CD4-positive, alpha-beta T cell treated with Interleukin-15 for 4 hours (primary cell): ENCODE data around the gene PTGES.

Source experiments
- DNase-seq: peaks from one replicate; pipeline ENCODE4 v3.0.0-alpha.2; 2020; ENCODE audit warnings: low spot score

The PTGES gene

DNA sequence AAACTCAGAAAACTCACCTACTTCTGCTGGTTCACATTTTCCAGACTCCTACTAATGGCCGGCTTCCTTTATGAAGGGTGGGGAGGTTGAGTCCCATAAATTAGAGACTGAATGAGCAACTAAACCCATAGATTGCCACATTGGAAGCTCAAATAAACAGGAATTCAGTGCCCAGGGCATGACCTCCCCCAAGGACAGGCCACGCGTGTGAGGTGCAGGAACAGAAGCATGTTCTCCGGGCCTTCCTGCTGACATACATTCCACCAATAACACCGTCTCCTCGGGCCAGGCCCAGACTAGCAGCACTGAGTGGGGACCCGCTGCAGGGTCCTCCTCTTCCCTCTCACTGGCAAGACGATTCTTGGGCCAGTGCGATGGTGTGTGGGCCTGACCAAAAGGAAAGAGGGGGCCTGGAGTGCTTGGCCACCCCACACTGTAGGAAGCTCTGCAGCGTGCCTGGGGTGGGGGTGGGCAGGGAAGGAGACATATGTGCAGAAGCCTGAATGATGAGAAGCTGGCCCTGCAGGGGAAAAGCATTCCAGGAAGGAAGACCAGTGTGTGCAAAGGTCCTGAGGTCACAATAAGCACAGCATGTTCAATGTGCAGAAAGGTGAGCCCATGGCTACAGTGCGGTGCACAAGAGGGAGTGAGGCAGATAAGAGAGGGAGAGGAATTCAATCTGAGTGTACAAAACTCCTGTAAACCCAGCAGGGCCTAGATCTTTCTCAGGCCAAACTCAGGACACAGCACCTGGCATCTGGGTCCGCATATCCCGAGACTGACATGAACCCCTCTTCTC is 12.0 kb downstream of the PTGES start:
- DNase-seq = no peak

DNA sequence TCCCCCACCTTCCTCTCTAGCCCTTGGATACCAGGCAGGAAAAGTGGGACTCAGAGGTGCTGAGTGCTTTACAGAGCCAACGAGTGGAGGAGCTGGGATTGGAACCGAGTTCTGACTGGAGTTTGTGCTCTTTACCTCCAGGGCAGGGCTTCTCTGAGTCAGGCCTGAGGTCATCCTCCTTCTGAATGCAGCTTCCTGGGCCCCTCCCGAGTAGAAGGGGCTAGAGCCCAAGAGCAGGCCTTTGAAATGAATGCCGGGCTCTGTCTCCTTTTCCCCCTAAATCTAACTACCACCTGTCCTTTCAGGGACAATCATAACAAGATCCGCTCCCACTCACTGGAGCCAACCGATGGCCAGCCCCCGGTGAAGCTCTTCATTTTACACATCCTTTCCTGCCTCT is 12.7 kb downstream of the PTGES start:
- no peak for DNase-seq

DNA sequence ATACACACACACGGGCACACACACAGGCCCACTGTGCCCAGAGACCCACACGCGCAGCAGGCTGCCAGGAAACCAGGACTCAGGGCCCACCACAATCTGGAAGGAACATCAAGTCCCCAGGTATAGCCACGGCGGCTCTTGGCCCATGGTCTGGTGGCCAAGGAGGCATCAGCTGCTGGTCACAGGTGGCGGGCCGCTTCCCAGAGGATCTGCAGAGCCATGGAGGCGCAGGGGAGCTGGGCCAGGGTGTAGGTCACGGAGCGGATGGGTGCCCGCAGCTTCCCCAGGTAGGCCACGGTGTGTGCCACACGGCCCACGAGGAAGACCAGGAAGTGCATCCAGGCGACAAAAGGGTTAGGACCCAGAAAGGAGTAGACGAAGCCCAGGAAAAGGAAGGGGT is 13.4 kb downstream of the PTGES start:
- no peak for DNase-seq

DNA sequence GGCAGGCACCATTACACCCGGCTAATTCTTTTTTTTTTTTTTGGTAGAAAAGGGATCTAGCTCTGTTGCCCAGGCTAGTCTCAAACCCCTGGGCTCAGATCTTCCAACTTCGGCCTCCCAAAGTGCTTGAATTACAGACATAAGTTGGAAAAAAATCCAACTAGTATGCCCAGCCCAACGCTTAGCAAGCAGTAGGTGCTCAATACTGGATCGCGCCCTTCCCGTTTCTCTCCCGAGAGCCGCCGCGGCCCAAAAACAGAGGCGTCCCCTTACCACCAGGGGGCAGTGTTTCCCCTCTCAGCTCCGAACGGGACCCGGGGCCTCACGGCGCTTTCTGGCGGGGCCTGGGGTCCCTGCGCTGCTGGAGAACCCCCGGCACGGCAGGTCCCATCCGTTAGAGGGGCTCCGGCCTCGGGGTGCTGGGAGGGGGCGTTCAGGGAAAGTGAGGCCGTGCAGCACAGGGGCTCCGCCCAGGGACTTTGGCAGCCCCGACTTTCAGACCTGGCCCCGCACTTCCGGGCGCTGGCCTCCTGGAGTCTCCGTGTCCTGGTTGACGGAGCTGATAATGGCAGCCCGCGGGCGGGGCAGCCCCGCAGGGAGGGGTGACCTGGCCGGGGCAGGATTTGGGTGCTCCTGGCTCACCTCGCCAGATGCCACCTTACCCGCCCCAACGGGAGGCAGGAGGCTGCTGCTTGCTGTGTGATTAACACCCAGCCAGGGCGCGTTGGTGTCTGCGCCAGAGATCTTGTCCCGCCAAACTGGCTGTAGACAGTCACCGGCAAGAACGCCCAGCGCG is 15.2 kb downstream of the PTGES start:
- DNase-seq = peak; percentile 87

DNA sequence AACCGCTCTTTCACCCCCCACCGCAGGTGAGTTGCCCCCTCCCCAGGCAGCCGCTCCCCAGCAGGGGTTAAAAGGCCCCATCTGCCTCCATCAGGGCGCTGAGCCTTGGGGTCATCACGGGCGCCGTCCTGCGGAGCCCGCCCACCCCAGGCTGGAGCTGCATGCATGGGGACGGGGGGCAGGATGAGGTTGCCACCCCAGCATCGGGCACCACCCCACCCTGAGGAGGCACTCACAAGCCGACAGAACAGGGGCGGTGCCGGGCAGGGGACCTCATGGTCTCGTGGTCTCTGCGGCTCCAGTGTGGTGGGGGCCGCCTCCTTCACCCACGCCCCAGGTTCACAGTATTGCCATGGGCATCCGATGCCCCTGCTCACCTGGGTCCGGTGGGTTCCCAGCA is 16.5 kb downstream of the PTGES start:
- DNase-seq = no peak

DNA sequence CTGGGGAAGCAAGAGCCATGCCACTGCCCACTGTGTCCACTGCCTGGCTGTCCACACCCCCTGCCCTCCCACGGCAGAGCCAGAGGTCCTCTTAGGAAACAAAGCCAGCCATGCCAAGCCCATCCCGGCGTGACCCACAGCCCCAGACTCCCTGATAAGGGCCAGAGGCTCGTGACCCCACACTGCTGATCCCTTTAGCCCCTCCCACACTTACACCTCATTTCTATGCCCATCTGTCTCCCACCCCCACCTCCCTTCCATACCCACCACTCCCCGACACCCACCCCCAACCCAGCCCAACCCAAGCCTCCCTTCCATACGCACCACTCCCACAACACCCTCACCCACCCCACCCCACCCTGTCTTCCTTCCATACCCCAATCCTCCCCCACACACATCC is 17.3 kb downstream of the PTGES start:
- DNase-seq = no peak

DNA sequence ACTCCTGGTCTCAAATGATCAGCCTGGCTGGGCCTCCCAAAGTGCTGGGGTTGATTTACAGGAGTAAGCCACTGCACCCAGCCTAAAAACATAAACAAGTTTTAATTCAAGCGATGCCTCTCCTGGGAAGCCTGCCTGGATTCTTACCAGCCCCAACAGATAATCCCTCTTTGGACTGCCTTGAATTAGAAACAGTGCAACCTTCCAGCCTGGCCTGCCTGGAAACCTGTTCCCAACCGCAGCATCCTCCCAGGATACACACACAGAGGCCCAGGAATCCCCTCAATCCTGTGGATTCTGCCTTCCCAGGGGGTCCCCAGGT is 19.2 kb downstream of the PTGES start:
- DNase-seq = no peak

DNA sequence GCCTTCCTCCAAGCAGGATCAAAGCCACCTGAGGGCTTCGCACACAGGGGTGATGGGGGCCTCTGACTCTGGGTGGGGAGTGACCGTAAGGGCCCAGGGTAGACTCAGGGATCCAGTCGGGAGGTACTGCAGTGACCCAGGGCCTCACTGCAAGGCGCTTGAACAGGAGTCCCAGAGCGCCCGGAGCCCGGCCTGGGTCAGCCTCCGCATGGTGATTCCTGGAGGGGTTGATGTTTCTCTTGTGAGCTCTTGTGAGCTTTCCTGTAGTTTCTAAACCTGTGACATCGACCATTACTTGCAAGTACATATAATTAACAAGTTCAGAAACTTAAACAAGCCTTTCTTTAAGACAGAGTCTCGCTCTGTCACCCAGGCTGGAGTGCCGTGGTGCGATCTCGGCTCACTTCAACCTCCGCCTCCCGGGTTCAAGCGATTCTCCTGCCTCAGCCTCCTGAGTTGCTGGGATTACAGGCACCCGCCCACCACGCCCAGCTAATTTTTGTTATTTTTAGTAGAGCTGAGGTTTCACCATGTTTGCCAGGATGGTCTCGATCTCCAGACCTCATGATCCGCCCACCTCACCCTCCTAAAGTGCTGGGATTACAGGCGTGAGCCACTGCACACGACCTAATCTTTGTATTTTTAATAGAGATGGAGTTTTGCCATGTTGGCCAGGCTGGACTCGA is 19.8 kb downstream of the PTGES start:
- no peak for DNase-seq

DNA sequence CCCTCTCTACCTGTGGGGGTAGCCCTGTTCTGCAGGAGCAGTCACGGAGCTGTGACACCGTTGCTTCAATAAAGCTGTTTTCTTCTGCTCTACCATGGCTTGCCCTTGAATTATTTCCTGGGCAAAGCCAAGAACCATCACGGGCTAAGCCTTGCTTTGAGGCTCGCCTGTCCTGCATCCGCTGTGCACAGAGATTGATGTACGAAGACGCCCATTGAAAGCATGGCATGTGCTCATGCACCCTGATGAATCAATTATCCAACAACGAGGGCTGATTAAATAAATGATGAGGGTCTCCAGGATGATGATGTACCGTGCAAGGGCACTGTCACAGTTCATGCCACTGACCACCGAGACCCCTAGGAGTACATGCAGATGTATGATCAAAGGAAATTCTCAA is 20.7 kb downstream of the PTGES start:
- DNase-seq = no peak

DNA sequence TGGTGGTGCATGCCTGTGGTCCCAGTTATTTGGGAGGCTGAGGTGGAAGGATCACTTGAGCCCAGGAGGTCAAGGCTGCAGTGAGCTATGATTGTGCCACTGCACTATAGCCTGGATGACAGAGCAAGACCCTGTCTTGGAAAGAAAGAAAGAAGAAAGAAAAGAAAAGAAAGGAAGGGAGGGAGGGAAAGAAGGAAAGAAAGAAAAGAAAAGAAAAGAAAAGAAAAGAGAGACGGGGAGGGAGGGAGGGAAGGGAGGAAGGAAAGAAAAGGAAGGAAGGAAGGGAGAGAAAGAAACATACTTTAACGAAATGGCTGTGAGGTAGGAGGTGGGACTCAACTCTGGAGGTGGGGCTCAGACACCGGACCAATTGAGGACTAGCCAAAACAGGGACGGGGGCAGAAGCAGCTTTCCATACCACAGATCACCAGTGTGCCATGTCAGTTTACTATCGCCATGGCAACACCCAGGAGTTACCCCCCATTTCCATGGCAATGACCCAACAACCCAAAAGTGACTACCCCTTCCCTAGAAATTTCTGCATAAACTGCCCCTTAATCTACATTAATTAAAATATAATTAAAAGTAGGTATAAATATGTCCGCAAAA is 21.3 kb downstream of the PTGES start:
- no peak for DNase-seq

DNA sequence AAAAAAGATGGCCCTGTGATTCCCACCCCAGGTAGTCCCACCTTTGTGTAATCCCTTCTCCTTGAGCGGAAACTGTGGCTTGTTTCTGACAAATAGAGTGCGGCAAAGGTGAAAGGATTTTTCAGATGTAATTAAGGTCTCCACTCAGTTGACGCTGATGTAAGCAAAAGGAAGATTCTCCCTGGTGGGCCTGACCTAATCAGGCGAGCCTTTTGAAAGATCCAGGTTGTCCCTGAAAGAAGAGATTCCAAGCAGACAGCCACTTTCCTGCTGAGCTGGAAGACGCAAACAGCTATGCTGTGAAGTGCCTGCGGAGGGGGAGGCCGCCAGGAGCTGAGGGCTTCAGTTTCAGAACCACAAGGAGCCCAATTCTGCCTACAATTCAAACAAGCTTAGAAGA is 24.1 kb downstream of the PTGES start:
- no peak for DNase-seq

DNA sequence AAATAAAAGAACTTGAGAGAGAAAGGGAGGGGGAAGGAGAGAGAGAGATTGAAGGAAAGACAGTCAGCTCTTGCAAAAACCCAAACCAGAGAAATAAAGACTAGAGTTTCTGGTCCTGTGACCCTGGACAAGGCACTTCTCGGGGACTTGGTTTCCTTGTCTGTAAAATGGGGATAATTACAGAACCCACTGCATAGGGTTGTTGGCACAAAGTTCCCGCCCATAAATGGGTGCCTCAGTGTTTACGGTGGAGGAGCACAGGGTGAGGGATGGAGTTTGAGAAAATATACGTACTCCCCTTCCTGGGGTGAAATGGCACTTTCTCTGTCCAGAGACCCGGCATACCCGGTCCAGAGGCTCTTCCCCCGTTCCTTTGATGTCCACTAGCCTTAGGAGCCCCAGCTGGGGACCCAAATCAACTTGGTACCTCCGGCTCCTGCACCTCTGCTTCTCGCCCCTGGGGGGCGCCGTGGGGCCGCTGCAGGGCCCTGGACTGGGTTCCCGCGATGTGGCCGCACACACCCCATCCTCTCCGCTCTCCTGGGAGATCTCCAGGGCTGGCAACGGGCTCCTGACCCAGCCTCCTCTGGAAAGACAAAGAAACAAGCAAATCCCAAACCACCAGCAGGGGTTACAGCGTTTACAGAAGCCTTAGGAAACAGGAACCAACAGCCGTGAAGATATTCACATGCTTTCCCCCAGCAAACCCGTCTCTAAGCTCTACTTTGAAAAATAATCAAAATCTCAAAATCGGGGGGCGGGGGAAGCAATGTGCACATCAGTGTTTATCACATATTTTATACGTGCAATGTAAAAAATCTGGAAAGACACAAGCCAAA is 26.3 kb downstream of the PTGES start:
- DNase-seq = peak; percentile 51

DNA sequence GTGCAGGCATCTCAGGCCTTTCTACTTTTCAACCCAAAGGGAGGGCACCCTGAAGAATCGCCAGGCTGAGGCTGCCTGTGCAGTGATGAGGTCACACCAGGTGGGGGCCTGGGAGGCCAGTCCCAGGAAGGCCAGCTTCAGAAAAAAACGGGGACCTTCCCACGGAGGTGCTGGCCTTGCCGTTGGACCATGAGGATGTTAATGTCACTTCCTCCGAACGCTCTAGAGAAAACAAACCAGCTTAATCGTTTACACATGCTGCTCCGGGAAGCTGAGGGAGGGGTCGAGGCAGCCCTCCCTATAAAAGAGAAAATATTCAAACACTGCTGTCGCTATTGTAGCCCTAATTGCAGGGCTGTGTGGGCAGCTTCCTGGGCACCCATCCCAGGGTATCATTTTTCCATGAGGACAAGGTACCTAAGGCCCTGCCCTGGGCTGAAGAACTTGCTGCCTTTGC is 27.0 kb downstream of the PTGES start:
- DNase-seq = no peak

DNA sequence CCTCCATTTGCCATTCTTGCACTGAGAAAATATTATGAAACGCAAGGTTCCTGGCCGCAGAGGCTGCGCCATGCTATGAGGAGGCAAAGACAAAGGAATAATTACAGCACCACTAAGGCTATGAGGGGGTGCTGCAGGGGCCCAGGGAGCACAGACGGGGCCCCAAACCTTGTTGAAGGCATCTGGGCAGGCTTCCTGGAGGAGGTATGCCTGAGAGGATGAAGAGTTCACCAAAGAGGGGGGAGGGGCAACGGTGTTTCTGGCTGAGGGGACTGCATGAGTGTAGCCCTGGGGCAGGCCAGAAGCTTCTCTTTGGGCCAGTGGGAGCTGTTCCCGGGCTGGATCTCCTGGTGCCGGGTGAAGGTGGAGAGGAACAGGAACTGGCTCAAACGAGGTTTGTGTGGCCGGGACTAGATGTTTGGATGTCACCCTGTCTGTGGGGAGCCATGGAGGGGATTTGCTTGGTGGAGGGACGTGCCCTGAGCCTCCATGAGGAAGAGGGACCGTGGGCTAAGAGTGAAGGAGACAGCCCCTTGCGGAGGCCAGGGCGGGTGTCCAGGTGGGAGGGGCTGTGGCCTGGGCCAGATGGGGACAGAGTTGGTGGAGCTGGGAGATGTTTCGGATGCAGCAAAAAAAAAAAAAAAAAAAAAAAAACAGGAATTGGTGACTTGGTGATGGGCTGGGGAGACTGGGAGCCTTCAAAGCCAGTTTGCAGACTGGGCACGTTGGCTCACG is 28.2 kb downstream of the PTGES start:
- no peak for DNase-seq

DNA sequence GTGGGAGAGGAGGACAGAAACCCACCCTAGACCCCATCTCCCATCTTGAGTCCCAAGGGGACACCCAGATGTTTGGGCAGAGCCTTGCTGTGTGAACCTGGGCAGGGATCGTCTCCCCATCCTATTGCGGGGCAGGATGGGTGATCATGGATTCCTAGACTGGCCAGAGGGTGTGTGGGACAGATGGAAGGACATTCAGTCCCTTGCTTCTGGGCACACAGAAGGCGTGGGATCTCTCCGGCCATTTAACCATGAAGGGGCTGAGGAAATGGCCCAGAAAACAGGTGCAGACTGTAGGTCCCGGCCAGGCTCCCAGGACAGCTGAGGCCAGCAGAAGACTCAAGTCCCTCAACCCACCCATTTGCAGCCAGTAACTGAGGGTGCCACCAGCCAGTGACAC is 29.9 kb downstream of the PTGES start:
- no peak for DNase-seq

DNA sequence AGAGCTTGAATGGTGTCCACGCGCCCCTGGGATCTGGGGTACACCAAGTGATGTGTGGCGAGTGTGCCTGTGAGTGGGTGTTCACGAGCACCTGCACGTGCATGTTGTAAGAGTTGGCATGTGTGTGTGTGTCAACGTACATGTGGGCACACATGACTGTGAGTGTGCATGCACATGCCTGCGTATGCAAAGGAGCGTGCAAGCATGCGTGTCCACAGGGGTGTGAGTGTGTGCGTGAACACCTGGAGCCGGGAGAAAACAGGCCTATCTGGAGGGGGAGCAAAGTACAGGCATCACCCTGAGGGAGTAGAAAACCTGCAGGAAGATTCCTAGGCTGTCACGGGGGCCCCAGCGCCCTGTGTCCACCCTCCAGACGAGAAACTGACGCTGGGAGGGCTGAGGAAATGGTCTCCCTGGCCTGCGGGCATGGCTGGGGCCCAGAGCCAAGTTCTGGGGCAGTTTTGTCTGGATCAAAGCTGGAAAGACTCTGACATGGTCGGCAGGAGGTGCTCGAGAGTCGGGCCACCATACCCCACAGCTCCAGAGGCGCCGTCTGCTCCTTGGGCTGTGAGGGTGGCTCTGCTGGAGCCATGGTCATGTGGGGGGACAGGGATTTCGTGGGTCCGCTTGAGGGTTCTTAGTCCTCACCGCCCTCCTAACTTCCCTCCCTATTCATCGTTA is 31.8 kb downstream of the PTGES start:
- no peak for DNase-seq

DNA sequence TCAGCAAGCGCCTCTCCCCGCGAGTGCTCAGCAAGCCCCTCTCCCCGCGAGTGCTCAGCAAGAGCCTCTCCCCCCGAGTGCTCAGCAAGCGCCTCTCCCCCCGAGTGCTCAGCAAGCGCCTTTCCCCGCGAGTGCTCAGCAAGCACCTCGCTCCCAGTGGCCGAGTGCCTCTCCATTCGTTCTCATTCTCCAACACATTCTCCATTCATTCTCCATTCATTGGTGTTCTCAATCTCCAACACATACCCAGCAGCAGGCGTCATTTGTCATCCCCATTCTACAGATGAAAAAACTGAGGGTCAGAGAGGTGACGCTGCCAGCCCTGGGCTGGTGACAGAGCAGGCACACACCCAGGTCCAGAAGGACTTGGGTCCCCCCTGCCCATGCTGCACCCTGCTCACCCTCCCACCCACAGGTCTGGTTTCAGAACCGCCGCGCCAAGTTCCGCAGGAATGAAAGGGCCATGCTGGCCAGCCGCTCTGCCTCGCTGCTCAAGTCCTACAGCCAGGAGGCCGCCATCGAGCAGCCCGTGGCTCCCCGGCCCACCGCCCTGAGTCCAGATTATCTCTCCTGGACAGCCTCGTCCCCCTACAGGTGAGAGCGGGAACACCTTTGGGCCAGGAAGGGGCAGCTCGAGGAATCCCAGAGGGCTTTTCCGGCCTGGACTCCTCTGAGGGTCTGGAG is 32.5 kb downstream of the PTGES start:
- DNase-seq = no peak

DNA sequence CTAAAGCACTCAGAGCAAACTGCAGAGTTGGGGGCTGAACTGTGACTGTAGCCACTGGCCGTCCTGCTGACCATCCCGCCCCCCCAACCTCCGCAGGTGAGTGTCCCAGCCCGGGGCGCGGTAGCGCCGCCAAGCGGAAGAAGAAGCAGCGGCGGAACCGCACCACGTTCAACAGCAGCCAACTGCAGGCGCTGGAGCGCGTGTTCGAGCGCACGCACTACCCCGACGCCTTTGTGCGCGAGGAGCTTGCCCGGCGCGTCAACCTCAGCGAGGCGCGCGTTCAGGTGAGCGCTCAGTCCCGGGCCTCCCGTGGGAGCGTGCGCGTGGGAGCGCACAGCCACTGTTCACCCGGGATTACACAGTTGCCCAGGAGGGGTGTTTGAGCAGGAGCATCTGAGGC is 33.7 kb downstream of the PTGES start:
- no peak for DNase-seq

DNA sequence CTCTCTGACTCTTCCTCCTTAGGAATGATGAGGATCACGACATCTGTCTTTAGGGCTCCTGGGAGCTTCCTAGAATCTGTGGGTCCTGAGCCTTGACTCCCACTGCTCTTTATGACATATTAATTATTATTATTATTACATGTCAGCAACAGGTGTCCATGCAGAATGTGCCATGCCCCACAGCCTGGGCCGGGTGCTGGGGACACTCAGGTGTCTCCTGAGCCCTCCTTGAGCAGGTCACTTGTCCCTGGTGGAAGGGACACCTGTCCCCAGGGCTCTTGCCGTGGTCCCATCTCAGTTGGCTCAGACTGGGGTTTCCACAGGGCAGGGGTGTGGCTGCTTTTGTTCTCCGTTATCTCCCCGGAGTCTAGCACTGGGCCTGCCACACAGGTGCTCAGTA is 34.2 kb downstream of the PTGES start:
- no peak for DNase-seq

DNA sequence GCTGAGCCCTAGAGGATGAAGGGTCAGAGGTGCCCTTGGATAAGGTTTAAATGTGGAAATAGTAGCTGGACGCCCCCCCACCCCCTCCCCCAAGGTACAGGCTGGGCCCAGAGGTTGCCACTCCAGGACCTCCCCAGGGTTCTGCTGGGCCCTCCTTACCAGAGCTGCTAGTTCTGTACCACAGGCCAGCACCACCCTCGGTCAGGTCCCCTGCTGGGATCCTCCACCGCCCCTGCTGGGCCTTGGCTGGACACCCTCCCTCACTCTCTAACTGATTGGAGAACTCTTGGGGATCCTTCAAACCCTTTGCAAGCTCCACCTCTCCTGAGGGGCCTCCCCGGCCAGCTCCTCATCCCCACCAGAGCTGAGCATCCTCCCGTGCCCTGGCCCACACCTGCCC is 34.9 kb downstream of the PTGES start:
- DNase-seq = no peak
